ENCODE results near the gene NIPAL1. TPM values are rescaled to one million over a fixed set of nuclear protein-coding genes. Genes with fewer than 3 reads are reported as not detected.
A peak's percentile ranks its signal among the peaks of the same experiment; 100 is the strongest.

Gene NIPAL1
- total and polyA plus RNA-seq, 2 donors (not counting 3 experiments of a cell fraction or from before 2014, with no cell fraction given): 0.36 to 1.7 TPM

DNA sequence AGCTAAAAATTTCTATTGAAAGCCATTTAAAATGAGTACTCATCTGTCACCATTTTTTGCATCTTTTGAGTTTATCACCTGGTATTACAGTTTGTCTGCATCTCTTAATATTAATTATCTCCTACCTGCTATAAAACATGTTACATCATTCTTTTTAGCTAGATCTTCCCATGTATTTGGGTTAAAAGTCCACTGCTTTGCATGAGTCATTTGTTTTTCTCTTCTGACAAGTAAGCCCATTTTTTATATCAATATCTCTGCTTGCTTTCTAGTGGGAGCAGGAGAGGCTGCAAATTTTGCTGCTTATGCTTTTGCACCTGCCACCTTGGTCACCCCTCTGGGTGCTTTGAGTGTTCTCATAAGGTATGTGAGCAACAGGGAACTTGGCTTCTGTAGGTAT lies 16.1 kb downstream of the NIPAL1 start:
- no peak for TF ChIP-seq POLR2AphosphoS5 (IDR thresholded peaks at IDR 0.05; ENCODE audit: insufficient read depth, low read depth, low read length)
- TF ChIP-seq, protein P1, sequence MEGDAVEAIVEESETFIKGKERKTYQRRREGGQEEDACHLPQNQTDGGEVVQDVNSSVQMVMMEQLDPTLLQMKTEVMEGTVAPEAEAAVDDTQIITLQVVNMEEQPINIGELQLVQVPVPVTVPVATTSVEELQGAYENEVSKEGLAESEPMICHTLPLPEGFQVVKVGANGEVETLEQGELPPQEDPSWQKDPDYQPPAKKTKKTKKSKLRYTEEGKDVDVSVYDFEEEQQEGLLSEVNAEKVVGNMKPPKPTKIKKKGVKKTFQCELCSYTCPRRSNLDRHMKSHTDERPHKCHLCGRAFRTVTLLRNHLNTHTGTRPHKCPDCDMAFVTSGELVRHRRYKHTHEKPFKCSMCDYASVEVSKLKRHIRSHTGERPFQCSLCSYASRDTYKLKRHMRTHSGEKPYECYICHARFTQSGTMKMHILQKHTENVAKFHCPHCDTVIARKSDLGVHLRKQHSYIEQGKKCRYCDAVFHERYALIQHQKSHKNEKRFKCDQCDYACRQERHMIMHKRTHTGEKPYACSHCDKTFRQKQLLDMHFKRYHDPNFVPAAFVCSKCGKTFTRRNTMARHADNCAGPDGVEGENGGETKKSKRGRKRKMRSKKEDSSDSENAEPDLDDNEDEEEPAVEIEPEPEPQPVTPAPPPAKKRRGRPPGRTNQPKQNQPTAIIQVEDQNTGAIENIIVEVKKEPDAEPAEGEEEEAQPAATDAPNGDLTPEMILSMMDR (IDR thresholded peaks at IDR 0.05; ENCODE audit: extremely low read depth in 1 of 2, insufficient read depth in 1 of 2, low read depth in 1 of 2, low read length in 2 of 2): no peak
- no peak for TF ChIP-seq POLR2A (IDR thresholded peaks at IDR 0.05; ENCODE audit: low read depth, low read length)
- peak; percentile 22 for TF ChIP-seq FOS (IDR thresholded peaks at IDR 0.05; ENCODE audit: borderline replicate concordance, insufficient read depth, low read length)
- TF ChIP-seq GATA2 (IDR thresholded peaks at IDR 0.05; ENCODE audit: insufficient read depth, insufficient read length, low read depth, low read length): no peak
- H3K9ac ChIP-seq (replicated peaks; ENCODE audit: extremely low read depth, insufficient read depth, low read length): no peak overlapping the region
- no peaks in the 10 kb centered on the region for H3K27me3 ChIP-seq (ENCODE audit: control insufficient read depth in 2 of 2, insufficient read depth in 2 of 2, low read length in 2 of 2)
- H3K36me3 ChIP-seq (ENCODE audit: control insufficient read depth in 2 of 2, extremely low read depth in 1 of 2, insufficient read depth in 2 of 2, low read length in 2 of 2): no peaks in the 10 kb centered on the region
- H3K4me1 ChIP-seq (ENCODE audit: control insufficient read depth, extremely low read depth, insufficient read depth, low read length): no peaks in the 10 kb centered on the region
- ChIA-PET CTCF (interaction anchor here (0.8 to 4.0 kb wide), 8 partner anchors 9 to 513 kb away, joined by 3 to 32 read pairs (median 4); no protein-coding TSS in a partner anchor), POLR2A (no interaction called here)
- no peak overlapping the region for H3K27ac ChIP-seq (ENCODE audit: insufficient read depth, low read depth, low read length)
- H4K20me1 ChIP-seq (replicated peaks; ENCODE audit: control insufficient read depth, extremely low read depth, insufficient read depth, low read length): no peaks in the 10 kb centered on the region
- H3K4me2 ChIP-seq (ENCODE audit: insufficient read depth, low read length): no peak overlapping the region
- no peaks in the 10 kb centered on the region for H3K79me2 ChIP-seq (ENCODE audit: control insufficient read depth, insufficient read depth, low read length)
- H3K9me3 ChIP-seq (replicated peaks; ENCODE audit: control insufficient read depth, insufficient read depth, low read length): no peaks in the 10 kb centered on the region
- no peak overlapping the region for H3K4me3 ChIP-seq (replicated peaks in 1 of 3; ENCODE audit: insufficient read depth in 1 of 3, low read depth in 1 of 3, low read length in 3 of 3)
- no peak overlapping the region for H2AFZ ChIP-seq (ENCODE audit: low read depth, low read length)
- intact Hi-C loops (cut with micrococcal nuclease): loop anchor here (1.0 kb wide), 1 partner anchor 109 kb away; no protein-coding TSS in a partner anchor
- DNase-seq (ENCODE audit: low read depth, low spot score) (no peak), FAIRE-seq (no peak)
- H3K9me1 ChIP-seq (replicated peaks; ENCODE audit: control insufficient read depth, extremely low read depth, insufficient read depth, low read length): no peaks in the 10 kb centered on the region
- no TSS peak for BruUV-seq (replicated peaks)
- dilution Hi-C loops (cut with MboI; ENCODE audit: extremely low pct_ligation_motif_present, low sequenced_read_pairs): no loop called here

DNA sequence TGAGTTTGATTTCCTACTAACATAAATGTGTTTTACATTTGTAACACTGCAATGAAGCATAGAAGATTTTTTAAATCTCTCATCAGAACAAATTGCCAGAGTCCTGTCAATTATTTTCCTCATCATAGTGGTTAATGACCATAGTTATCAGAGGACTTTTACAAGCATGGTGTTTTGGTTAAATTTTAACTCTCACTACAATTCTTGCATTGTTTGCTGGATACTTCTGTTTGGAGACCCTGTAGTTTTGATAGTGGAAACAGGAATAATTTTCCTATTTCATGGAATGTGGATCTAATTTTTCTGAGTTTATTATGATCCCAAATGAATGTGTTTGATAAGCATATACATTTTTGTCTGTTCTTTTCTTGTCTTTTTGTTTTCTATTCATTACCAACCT lies 16.8 kb downstream of the NIPAL1 start:
- intact Hi-C loops (cut with micrococcal nuclease): loop anchor here (1.0 kb wide), 1 partner anchor 108 kb away; no protein-coding TSS in a partner anchor

More for the DNA sequence above, 16.8 kb downstream of the NIPAL1 start:
- H3K79me2 ChIP-seq (ENCODE audit: control insufficient read depth, insufficient read depth, low read length): no peaks in the 10 kb centered on the region
- no peaks in the 10 kb centered on the region for H3K9me3 ChIP-seq (replicated peaks; ENCODE audit: control insufficient read depth, insufficient read depth, low read length)
- H3K27ac ChIP-seq (ENCODE audit: insufficient read depth, low read depth, low read length): no peak overlapping the region
- no peaks in the 10 kb centered on the region for H3K4me1 ChIP-seq (ENCODE audit: control insufficient read depth, extremely low read depth, insufficient read depth, low read length)
- no peaks in the 10 kb centered on the region for H3K36me3 ChIP-seq (ENCODE audit: control insufficient read depth in 2 of 2, extremely low read depth in 1 of 2, insufficient read depth in 2 of 2, low read length in 2 of 2)
- BruUV-seq (replicated peaks): no TSS peak
- H4K20me1 ChIP-seq (replicated peaks; ENCODE audit: control insufficient read depth, extremely low read depth, insufficient read depth, low read length): no peaks in the 10 kb centered on the region
- no peaks in the 10 kb centered on the region for H3K9me1 ChIP-seq (replicated peaks; ENCODE audit: control insufficient read depth, extremely low read depth, insufficient read depth, low read length)
- H3K27me3 ChIP-seq (ENCODE audit: control insufficient read depth in 2 of 2, insufficient read depth in 2 of 2, low read length in 2 of 2): no peaks in the 10 kb centered on the region
- TF ChIP-seq, protein P1 (IDR thresholded peaks at IDR 0.05; ENCODE audit: extremely low read depth in 1 of 2, insufficient read depth in 1 of 2, low read depth in 1 of 2, low read length in 2 of 2): no peak
- TF ChIP-seq EZH2 (IDR thresholded peaks at IDR 0.05; ENCODE audit: borderline replicate concordance, low read depth, low read length, severe bottlenecking) (no peak), MYC (IDR thresholded peaks at IDR 0.05; ENCODE audit: low read depth, low read length) (no peak), GATA2 (IDR thresholded peaks at IDR 0.05; ENCODE audit: insufficient read depth, insufficient read length, low read depth, low read length) (no peak), POLR2AphosphoS5 (IDR thresholded peaks at IDR 0.05; ENCODE audit: insufficient read depth, low read depth, low read length) (no peak)
- TF ChIP-seq, protein P2, sequence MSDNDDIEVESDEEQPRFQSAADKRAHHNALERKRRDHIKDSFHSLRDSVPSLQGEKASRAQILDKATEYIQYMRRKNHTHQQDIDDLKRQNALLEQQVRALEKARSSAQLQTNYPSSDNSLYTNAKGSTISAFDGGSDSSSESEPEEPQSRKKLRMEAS (IDR thresholded peaks at IDR 0.05; ENCODE audit: insufficient read depth, insufficient read length): no peak
- DNase-seq (ENCODE audit: low read depth, low spot score) (no peak), FAIRE-seq (no peak)
- ChIA-PET CTCF (interaction anchor here (0.7 to 4.0 kb wide), 15 partner anchors 8 to 105 kb away, joined by 3 to 42 read pairs (median 10); no protein-coding TSS in a partner anchor), POLR2A (no interaction called here)
- no peak overlapping the region for H3K9ac ChIP-seq (replicated peaks; ENCODE audit: extremely low read depth, insufficient read depth, low read length)
- H3K4me3 ChIP-seq (replicated peaks in 1 of 3; ENCODE audit: insufficient read depth in 1 of 3, low read depth in 1 of 3, low read length in 3 of 3): no peak overlapping the region
- H3K4me2 ChIP-seq (ENCODE audit: insufficient read depth, low read length): no peak overlapping the region
- no peak overlapping the region for H2AFZ ChIP-seq (ENCODE audit: low read depth, low read length)
- dilution Hi-C loops (cut with MboI; ENCODE audit: extremely low pct_ligation_motif_present, low sequenced_read_pairs): no loop called here
